Amniotic stem cell (primary cell): Measurements from ENCODE around the gene KCNH1.

ENCODE experiments used
- DNase-seq: peaks from one replicate; lab custom pipeline; 2025; lab: John Stamatoyannopoulos, UW

KCNH1 gene

GRCh38 chr1:210814382-210815123 lies 319.4 kb downstream of the KCNH1 start:
- no peak for DNase-seq

GRCh38 chr1:210801501-210801900 lies 332.4 kb downstream of the KCNH1 start:
- no peak for DNase-seq

- DNase-seq: no peak
Observed at GRCh38 chr1:210800756-210801155, 333.2 kb downstream of the KCNH1 start.

GRCh38 chr1:210800301-210800700 lies 333.6 kb downstream of the KCNH1 start:
- no peak for DNase-seq

- DNase-seq: no peak
Observed at GRCh38 chr1:210797422-210797821, 336.5 kb downstream of the KCNH1 start.

- DNase-seq: no peak
Observed at GRCh38 chr1:210796421-210796820, 337.5 kb downstream of the KCNH1 start.

GRCh38 chr1:210794445-210794844 lies 339.5 kb downstream of the KCNH1 start:
- no peak for DNase-seq

- peak; percentile 41 for DNase-seq
Observed at GRCh38 chr1:210792250-210793102, 341.5 kb downstream of the KCNH1 start.

- no peak for DNase-seq
Observed at GRCh38 chr1:210790196-210790595, 343.8 kb downstream of the KCNH1 start.

- DNase-seq: no peak
Observed at GRCh38 chr1:210787800-210788199, 346.1 kb downstream of the KCNH1 start.

- DNase-seq: no peak
Observed at GRCh38 chr1:210786546-210786945, 347.4 kb downstream of the KCNH1 start.

- DNase-seq: no peak
Observed at GRCh38 chr1:210783925-210784324, 350.0 kb downstream of the KCNH1 start.

GRCh38 chr1:210781652-210782051 lies 352.3 kb downstream of the KCNH1 start:
- no peak for DNase-seq

- DNase-seq: no peak
Observed at GRCh38 chr1:210779269-210779668, 354.7 kb downstream of the KCNH1 start.

- no peak for DNase-seq
Observed at GRCh38 chr1:210777914-210778313, 356.0 kb downstream of the KCNH1 start.

- no peak for DNase-seq
Observed at GRCh38 chr1:210776712-210777111, 357.2 kb downstream of the KCNH1 start.

- no peak for DNase-seq
Observed at GRCh38 chr1:210775289-210775688, 358.7 kb downstream of the KCNH1 start.

- DNase-seq: no peak
Observed at GRCh38 chr1:210773450-210773849, 360.5 kb downstream of the KCNH1 start.

GRCh38 chr1:210771131-210771530 lies 362.8 kb downstream of the KCNH1 start:
- no peak for DNase-seq

GRCh38 chr1:210770396-210770984 lies 363.5 kb downstream of the KCNH1 start:
- no peak for DNase-seq

- DNase-seq: no peak
Observed at GRCh38 chr1:210769473-210769872, 364.5 kb downstream of the KCNH1 start.

- no peak for DNase-seq
Observed at GRCh38 chr1:210764536-210764935, 369.4 kb downstream of the KCNH1 start.

GRCh38 chr1:210758761-210759160 lies 375.2 kb downstream of the KCNH1 start:
- DNase-seq: no peak
